ENCODE results near the gene RNGTT. TPM values are rescaled to one million over a fixed set of nuclear protein-coding genes. Genes with fewer than 3 reads are reported as not detected.

Gene RNGTT
- total RNA-seq, 1 donor from 2014 or later = 12.3 TPM

- no peak overlapping the region for H3K27ac ChIP-seq
- H3K4me3 ChIP-seq = no peak overlapping the region
- intact Hi-C loops (cut with DNase I) = no loop called here
- H3K9me3 ChIP-seq = no peaks in the 10 kb centered on the region
- H3K36me3 ChIP-seq = no peaks in the 10 kb centered on the region
- no peak for DNase-seq
- no peaks in the 10 kb centered on the region for H3K4me1 ChIP-seq
- ATAC-seq = no peak
- no peaks in the 10 kb centered on the region for H3K27me3 ChIP-seq
- TF ChIP-seq, protein P1, sequence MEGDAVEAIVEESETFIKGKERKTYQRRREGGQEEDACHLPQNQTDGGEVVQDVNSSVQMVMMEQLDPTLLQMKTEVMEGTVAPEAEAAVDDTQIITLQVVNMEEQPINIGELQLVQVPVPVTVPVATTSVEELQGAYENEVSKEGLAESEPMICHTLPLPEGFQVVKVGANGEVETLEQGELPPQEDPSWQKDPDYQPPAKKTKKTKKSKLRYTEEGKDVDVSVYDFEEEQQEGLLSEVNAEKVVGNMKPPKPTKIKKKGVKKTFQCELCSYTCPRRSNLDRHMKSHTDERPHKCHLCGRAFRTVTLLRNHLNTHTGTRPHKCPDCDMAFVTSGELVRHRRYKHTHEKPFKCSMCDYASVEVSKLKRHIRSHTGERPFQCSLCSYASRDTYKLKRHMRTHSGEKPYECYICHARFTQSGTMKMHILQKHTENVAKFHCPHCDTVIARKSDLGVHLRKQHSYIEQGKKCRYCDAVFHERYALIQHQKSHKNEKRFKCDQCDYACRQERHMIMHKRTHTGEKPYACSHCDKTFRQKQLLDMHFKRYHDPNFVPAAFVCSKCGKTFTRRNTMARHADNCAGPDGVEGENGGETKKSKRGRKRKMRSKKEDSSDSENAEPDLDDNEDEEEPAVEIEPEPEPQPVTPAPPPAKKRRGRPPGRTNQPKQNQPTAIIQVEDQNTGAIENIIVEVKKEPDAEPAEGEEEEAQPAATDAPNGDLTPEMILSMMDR (IDR thresholded peaks at IDR 0.05) = no peak
These were observed 98.9 kb downstream of the RNGTT start for GRCh38 chr6:88864359-88865054.

- ATAC-seq = no peak
- no peaks in the 10 kb centered on the region for H3K4me1 ChIP-seq
- no peaks in the 10 kb centered on the region for H3K27me3 ChIP-seq
- H3K27ac ChIP-seq = no peak overlapping the region
- no peaks in the 10 kb centered on the region for H3K9me3 ChIP-seq
- DNase-seq = no peak
- no peaks in the 10 kb centered on the region for H3K36me3 ChIP-seq
- TF ChIP-seq, protein P1 (IDR thresholded peaks at IDR 0.05) = no peak
- intact Hi-C loops (cut with DNase I) = no loop called here
- H3K4me3 ChIP-seq = no peak overlapping the region
These were observed 103.1 kb downstream of the RNGTT start for GRCh38 chr6:88860310-88860709.

GRCh38 chr6:88858455-88858854, 105.0 kb downstream of the RNGTT start:
- Histone ChIP-seq H3K4me1 (no peaks in the 10 kb centered on the region), H3K4me3 (no peak overlapping the region), H3K27ac (no peak overlapping the region), H3K36me3 (no peaks in the 10 kb centered on the region), H3K27me3 (no peaks in the 10 kb centered on the region), H3K9me3 (no peaks in the 10 kb centered on the region)
- intact Hi-C loops (cut with DNase I) = no loop called here
- ATAC-seq (no peak), DNase-seq (no peak)
- TF ChIP-seq, protein P1 (IDR thresholded peaks at IDR 0.05) = no peak

DNA sequence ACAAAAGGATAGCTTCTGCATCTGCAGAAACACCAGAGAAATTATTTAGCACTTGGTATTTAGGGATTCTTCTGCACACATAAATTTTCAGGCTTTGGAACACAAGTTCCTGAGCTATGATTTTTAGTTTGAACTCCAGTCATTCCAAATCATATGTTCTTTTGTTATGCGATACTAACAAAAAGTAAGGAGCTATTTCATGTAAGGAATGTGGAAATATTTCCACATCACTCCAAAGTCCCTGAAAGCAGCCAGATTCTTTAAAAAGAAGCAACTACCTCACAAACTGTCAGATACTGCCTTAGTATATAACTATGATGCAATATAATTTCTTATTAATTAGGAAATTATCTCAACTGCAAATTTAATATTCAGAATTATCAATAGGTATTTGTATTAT, 106.9 kb downstream of the RNGTT start:
- H3K27ac ChIP-seq = no peak overlapping the region
- intact Hi-C loops (cut with DNase I) = no loop called here
- no peaks in the 10 kb centered on the region for H3K27me3 ChIP-seq
- ATAC-seq (no peak), DNase-seq (no peak)
- no peaks in the 10 kb centered on the region for H3K9me3 ChIP-seq
- no peaks in the 10 kb centered on the region for H3K36me3 ChIP-seq
- TF ChIP-seq, protein P1 (IDR thresholded peaks at IDR 0.05) = no peak
- no peak overlapping the region for H3K4me3 ChIP-seq
- H3K4me1 ChIP-seq = no peaks in the 10 kb centered on the region

DNA sequence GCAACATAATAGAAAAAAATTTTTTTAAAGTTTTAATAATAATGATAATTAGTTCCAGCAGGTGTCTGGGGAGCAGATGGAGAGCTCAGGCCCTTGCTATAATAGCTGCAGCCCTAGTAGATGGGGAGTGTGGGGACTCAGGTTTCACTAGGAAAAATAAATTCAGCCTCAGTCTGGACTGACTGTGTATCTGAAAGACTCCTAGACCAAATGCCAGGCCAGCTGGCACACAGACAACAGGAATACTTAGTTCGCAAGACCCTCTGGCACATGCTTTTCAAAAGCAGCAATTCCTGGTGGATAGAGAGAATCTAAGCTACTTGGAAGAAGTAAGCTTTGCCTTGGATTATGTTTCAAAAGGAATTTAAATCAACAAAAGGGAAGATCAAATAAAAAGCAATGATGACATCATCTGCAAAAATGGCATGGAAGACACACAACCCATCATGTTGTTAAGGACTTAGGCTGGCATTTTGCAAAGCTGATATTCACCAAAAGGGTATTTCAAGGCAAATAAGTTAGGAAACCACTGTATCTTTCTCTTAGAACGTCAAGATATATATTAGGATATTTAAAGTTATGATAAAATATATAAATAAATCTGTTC, 107.8 kb downstream of the RNGTT start:
- ATAC-seq = no peak
- intact Hi-C loops (cut with DNase I) = no loop called here
- H3K27ac ChIP-seq = no peak overlapping the region
- TF ChIP-seq, protein P1 (IDR thresholded peaks at IDR 0.05) = no peak
- H3K27me3 ChIP-seq = no peaks in the 10 kb centered on the region
- H3K4me1 ChIP-seq = no peaks in the 10 kb centered on the region
- no peak overlapping the region for H3K4me3 ChIP-seq
- H3K9me3 ChIP-seq = no peaks in the 10 kb centered on the region
- H3K36me3 ChIP-seq = no peaks in the 10 kb centered on the region
- no peak for DNase-seq
